Uterus (tissue), 4 donors: ENCODE data around the gene SPTLC3. TPM values are rescaled to one million over a fixed set of nuclear protein-coding genes. Genes with fewer than 3 reads are reported as not detected.

Experiments
- DNase-seq, 2 donors: peaks; one replicate each; pipeline ENCODE4 v3.0.0-alpha.2; 2019 to 2020
- H3K27ac ChIP-seq, 2 donors: fragments of 200-600 bp; sonication (generic); 1 replicate in 1 of 2; 2 replicates in 1 of 2; pipeline ENCODE4 v1.5.1; 2016 to 2018
- H3K27me3 ChIP-seq, 2 donors: fragments of 200-600 bp; sonication (generic); one replicate each; pipeline ENCODE4 v1.5.1; 2018 to 2019; ENCODE audit warnings: control low read depth in 1 of 2
- H3K36me3 ChIP-seq, 2 donors: fragments of 200-600 bp; sonication (generic); one replicate each; pipeline ENCODE4 v1.5.1; 2019; ENCODE audit warnings: control low read depth in 1 of 2
- H3K4me1 ChIP-seq, 2 donors: fragments of 200-600 bp; sonication (generic); one replicate each; pipeline ENCODE4 v1.5.1; 2018 to 2019; ENCODE audit warnings: control low read depth in 1 of 2
- H3K4me3 ChIP-seq, 2 donors: fragments of 200-600 bp; sonication (generic); 1 replicate in 1 of 2; 2 replicates in 1 of 2; pipeline ENCODE4 v1.5.1; 2018 to 2019; ENCODE audit warnings: mild to moderate bottlenecking in 1 of 2
- H3K9me3 ChIP-seq, 2 donors: fragments of 200-600 bp; sonication (generic); one replicate each; pipeline ENCODE4 v1.5.1; 2019; ENCODE audit warnings: control low read depth in 1 of 2
- CTCF ChIP-seq, 4 experiments: fragments of 200-600 bp in 2 of 4; fragments of 450-650 bp in 2 of 4; sonication (generic) in 2 of 4; IDR thresholded peaks; one replicate each; pipeline ENCODE4 v1.5.1; 2016 to 2019; ENCODE audit warnings: antibody characterized with exemption in 4 of 4, mild to moderate bottlenecking in 2 of 4, moderate library complexity in 1 of 4
- POLR2A ChIP-seq, 2 donors: fragments of 450-650 bp; IDR thresholded peaks; one replicate each; pipeline ENCODE4 v1.6.1; 2016; ENCODE audit warnings: antibody characterized with exemption in 2 of 2, mild to moderate bottlenecking in 1 of 2, moderate library complexity in 1 of 2
- intact Hi-C: fragments of 100-400 bp; cut with DNase I; formaldehyde crosslinking; loops from one replicate; pipeline ENCODE4 v1.15.1; 2023; ENCODE audit warnings: low total_unique reads
- total RNA-seq, 4 donors: library from RNA; depleted of rRNA in 3 of 4; stranded (reverse); fragments of >200 nt in 3 of 4; gene quantifications; one replicate each; pipeline versions ENCODE4 v1.1.0 to v1.2.4, GENCODE V29; 2014 to 2023
- donor health status: DM: yes; HTN: yes; CAD: no.

The SPTLC3 gene
- total RNA-seq, 4 donors from 2014 or later = 0.51 to 23.9 (median 4.5) TPM

GRCh38 chr20:13212750-13213149, 204.0 kb downstream of the SPTLC3 start:
- H3K36me3 ChIP-seq = no peaks in the 10 kb centered on the region
- no peak overlapping the region for H3K27ac ChIP-seq
- no peaks in the 10 kb centered on the region for H3K27me3 ChIP-seq
- intact Hi-C loops = no loop called here
- DNase-seq = no peak
- no peaks in the 10 kb centered on the region for H3K9me3 ChIP-seq
- H3K4me3 ChIP-seq = no peak overlapping the region
- TF ChIP-seq POLR2A (IDR thresholded peaks at IDR 0.05) = no peak
- TF ChIP-seq CTCF (IDR thresholded peaks at IDR 0.05) = no peak
- no peaks in the 10 kb centered on the region for H3K4me1 ChIP-seq

GRCh38 chr20:13213335-13213734, 204.6 kb downstream of the SPTLC3 start:
- TF ChIP-seq CTCF (IDR thresholded peaks at IDR 0.05) (no peak), POLR2A (IDR thresholded peaks at IDR 0.05) (no peak)
- Histone ChIP-seq H3K36me3 (no peaks in the 10 kb centered on the region), H3K27me3 (no peaks in the 10 kb centered on the region), H3K27ac (no peak overlapping the region), H3K4me3 (no peak overlapping the region), H3K9me3 (no peaks in the 10 kb centered on the region), H3K4me1 (no peaks in the 10 kb centered on the region)
- intact Hi-C loops = no loop called here
- DNase-seq = no peak

GRCh38 chr20:13216533-13216932, 207.8 kb downstream of the SPTLC3 start:
- intact Hi-C loops = no loop called here
- Histone ChIP-seq H3K9me3 (no peaks in the 10 kb centered on the region), H3K27me3 (no peaks in the 10 kb centered on the region), H3K4me1 (no peaks in the 10 kb centered on the region), H3K27ac (no peak overlapping the region), H3K4me3 (no peak overlapping the region), H3K36me3 (no peaks in the 10 kb centered on the region)
- TF ChIP-seq POLR2A (IDR thresholded peaks at IDR 0.05) (no peak), CTCF (IDR thresholded peaks at IDR 0.05) (no peak)
- DNase-seq = no peak

Other genes starting within 250 kb of the SPTLC3 start
- 1 to 10 TPM in 2 of 4 donors, under 1 TPM in 1, not detected in 1; 0.49 to 6.2 (median 2.3) TPM for gene ISM1, start 212.3 kb downstream of the SPTLC3 start, total RNA-seq